Vagina (tissue), 2 donors: Measurements from ENCODE around the gene SAFB2. TPM values are rescaled to one million over a fixed set of nuclear protein-coding genes. Genes with fewer than 3 reads are reported as not detected.

Experiments used
- DNase-seq, 2 donors: peaks; one replicate each; pipeline ENCODE4 v3.0.0-alpha.2; 2017; ENCODE audit errors: extremely low spot score in 2 of 2
- H3K27ac ChIP-seq: fragments of 200-600 bp; sonication (generic); one replicate; pipeline ENCODE4 v1.5.1; 2019
- H3K27me3 ChIP-seq: fragments of 200-600 bp; sonication (generic); one replicate; pipeline ENCODE4 v1.5.1; 2019
- H3K36me3 ChIP-seq, 2 donors: fragments of 200-600 bp; sonication (generic); one replicate each; pipeline ENCODE4 v1.5.1; 2017 to 2019
- H3K4me1 ChIP-seq: fragments of 200-600 bp; sonication (generic); one replicate; pipeline ENCODE4 v1.5.1; 2019
- H3K4me3 ChIP-seq, 2 donors: fragments of 200-600 bp; sonication (generic); 1 replicate in 1 of 2; 2 replicates in 1 of 2; pipeline ENCODE4 v1.5.1; 2016 to 2019
- H3K9me3 ChIP-seq: fragments of 200-600 bp; sonication (generic); one replicate; pipeline ENCODE4 v1.5.1; 2019
- CTCF ChIP-seq, 3 experiments: fragments of 450-650 bp in 2 of 3; fragments of 200-600 bp in 1 of 3; sonication (generic) in 1 of 3; IDR thresholded peaks; one replicate each; pipeline ENCODE4 v1.5.1; 2017 to 2019; ENCODE audit warnings: antibody characterized with exemption in 3 of 3, mild to moderate bottlenecking in 2 of 3, moderate library complexity in 2 of 3
- POLR2A ChIP-seq, 2 donors: fragments of 450-650 bp; IDR thresholded peaks; one replicate each; pipeline ENCODE4 v1.6.1; 2017; ENCODE audit warnings: antibody characterized with exemption in 2 of 2, mild to moderate bottlenecking in 2 of 2, moderate library complexity in 2 of 2
- POLR2AphosphoS5 ChIP-seq, 2 donors: sonication (generic); formaldehyde crosslinking; IDR thresholded peaks; one replicate each; pipeline ENCODE4 v1.9.0; 2017; ENCODE audit warnings: antibody characterized with exemption in 2 of 2, mild to moderate bottlenecking in 2 of 2, low read depth in 1 of 2; ENCODE audit not compliant: insufficient read depth in 1 of 2
- intact Hi-C: fragments of 100-400 bp; cut with DNase I; formaldehyde crosslinking; loops from one replicate; pipeline ENCODE4 v1.15.1; 2023
- total RNA-seq: library from RNA; depleted of rRNA; stranded (reverse); fragments of >200 nt; gene quantifications from one replicate; pipeline ENCODE4 v1.2.3, GENCODE V29; 2016

SAFB2 gene
- total RNA-seq, 1 donor from 2014 or later, result 85.4 TPM

DNA sequence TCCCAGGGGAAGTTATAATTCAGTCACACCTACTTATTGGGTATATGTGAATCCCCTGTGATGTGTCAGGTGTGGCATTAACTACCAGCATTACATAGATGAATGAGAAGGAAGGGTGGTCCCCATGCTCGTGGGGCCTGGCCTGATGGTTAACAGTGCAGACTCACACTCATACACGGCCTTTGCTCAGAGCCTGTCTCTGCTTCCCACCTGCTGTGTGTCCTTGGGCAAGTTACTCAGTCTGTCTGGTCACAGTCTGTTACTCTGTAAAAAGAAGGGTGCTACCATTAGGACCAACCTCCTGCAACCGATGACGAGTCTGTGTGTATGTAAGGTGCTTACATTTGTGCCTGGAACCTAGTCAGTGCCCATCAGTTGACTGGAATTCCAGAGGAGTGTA is 24.1 kb upstream of the SAFB2 start:
- Histone ChIP-seq H3K36me3 (peaks cover 3 to 86% of the 10 kb centered on the region in 2 donors), H3K27ac (no peak overlapping the region), H3K4me1 (no peaks in the 10 kb centered on the region), H3K27me3 (no peaks in the 10 kb centered on the region), H3K4me3 (no peak overlapping the region), H3K9me3 (no peaks in the 10 kb centered on the region)
- intact Hi-C loops, result no loop called here
- DNase-seq, result no peak
- TF ChIP-seq POLR2AphosphoS5 (IDR thresholded peaks at IDR 0.05; ENCODE audit: insufficient read depth in 1 of 2, low read depth in 1 of 2) (no peak), POLR2A (IDR thresholded peaks at IDR 0.05) (no peak), CTCF (IDR thresholded peaks at IDR 0.05) (no peak)

GRCh38 chr19:5645409-5645808 is 22.8 kb upstream of the SAFB2 start:
- peaks cover 5% of the 10 kb centered on the region for H3K4me1 ChIP-seq
- no peak for DNase-seq
- H3K36me3 ChIP-seq, result peaks cover 3 to 76% of the 10 kb centered on the region in 2 donors
- no peaks in the 10 kb centered on the region for H3K27me3 ChIP-seq
- TF ChIP-seq CTCF (IDR thresholded peaks at IDR 0.05), result no peak
- TF ChIP-seq POLR2AphosphoS5 (IDR thresholded peaks at IDR 0.05; ENCODE audit: insufficient read depth in 1 of 2, low read depth in 1 of 2), result no peak
- TF ChIP-seq POLR2A (IDR thresholded peaks at IDR 0.05), result no peak
- H3K27ac ChIP-seq, result no peak overlapping the region
- intact Hi-C loops, result no loop called here
- H3K4me3 ChIP-seq, result no peak overlapping the region
- H3K9me3 ChIP-seq, result no peaks in the 10 kb centered on the region

- Histone ChIP-seq H3K4me1 (peaks cover 5% of the 10 kb centered on the region), H3K27me3 (no peaks in the 10 kb centered on the region), H3K4me3 (no peak overlapping the region), H3K27ac (no peak overlapping the region), H3K36me3 (peaks cover 3 to 66% of the 10 kb centered on the region in 2 donors), H3K9me3 (no peaks in the 10 kb centered on the region)
- no peak for TF ChIP-seq POLR2A (IDR thresholded peaks at IDR 0.05)
- no peak for TF ChIP-seq CTCF (IDR thresholded peaks at IDR 0.05)
- no peak for TF ChIP-seq POLR2AphosphoS5 (IDR thresholded peaks at IDR 0.05; ENCODE audit: insufficient read depth in 1 of 2, low read depth in 1 of 2)
- intact Hi-C loops, result no loop called here
- no peak for DNase-seq
Observed at GRCh38 chr19:5644037-5644436, 21.5 kb upstream of the SAFB2 start.

- H3K9me3 ChIP-seq, result no peaks in the 10 kb centered on the region
- intact Hi-C loops, result no loop called here
- H3K27me3 ChIP-seq, result no peaks in the 10 kb centered on the region
- H3K4me1 ChIP-seq, result peaks cover 14% of the 10 kb centered on the region
- H3K36me3 ChIP-seq, result peaks cover 3 to 60% of the 10 kb centered on the region in 2 donors
- no peak for DNase-seq
- TF ChIP-seq POLR2AphosphoS5 (IDR thresholded peaks at IDR 0.05; ENCODE audit: insufficient read depth in 1 of 2, low read depth in 1 of 2), result no peak
- H3K27ac ChIP-seq, result no peak overlapping the region
- no peak overlapping the region for H3K4me3 ChIP-seq
Observed at GRCh38 chr19:5643060-5643459, 20.5 kb upstream of the SAFB2 start.

GRCh38 chr19:5642204-5642603 is 19.6 kb upstream of the SAFB2 start:
- H3K36me3 ChIP-seq, result peaks cover 3 to 52% of the 10 kb centered on the region in 2 donors
- no peak overlapping the region for H3K4me3 ChIP-seq
- intact Hi-C loops, result no loop called here
- DNase-seq, result no peak
- H3K9me3 ChIP-seq, result no peaks in the 10 kb centered on the region
- TF ChIP-seq POLR2A (IDR thresholded peaks at IDR 0.05), result no peak
- TF ChIP-seq CTCF (IDR thresholded peaks at IDR 0.05), result no peak
- no peak for TF ChIP-seq POLR2AphosphoS5 (IDR thresholded peaks at IDR 0.05; ENCODE audit: insufficient read depth in 1 of 2, low read depth in 1 of 2)
- H3K27me3 ChIP-seq, result no peaks in the 10 kb centered on the region
- H3K27ac ChIP-seq, result no peak overlapping the region
- H3K4me1 ChIP-seq, result peaks cover 21% of the 10 kb centered on the region
